Esophagus squamous epithelium (tissue), 5 donors: ENCODE results near the gene DOCK2. TPM values are rescaled to one million over a fixed set of nuclear protein-coding genes. Genes with fewer than 3 reads are reported as not detected.

Source experiments
- DNase-seq: peaks from one replicate; lab custom pipeline; 2025; lab: John Stamatoyannopoulos, UW
- H3K27ac ChIP-seq, 4 donors: fragments of 200-600 bp; sonication (generic); one replicate each; pipeline ENCODE4 v1.5.1; 2016 to 2019; ENCODE audit warnings: mild to moderate bottlenecking in 1 of 4
- H3K27me3 ChIP-seq, 4 donors: fragments of 200-600 bp; sonication (generic); 1 replicate in 3 of 4; 2 replicates in 1 of 4; pipeline versions ENCODE4 v1.5.1 to v1.6.0; 2017 to 2021; ENCODE audit warnings: antibody characterized with exemption in 1 of 4
- H3K36me3 ChIP-seq, 3 donors: fragments of 200-600 bp; sonication (generic); one replicate each; pipeline ENCODE4 v1.5.1; 2016 to 2019
- H3K4me1 ChIP-seq, 3 donors: fragments of 200-600 bp; sonication (generic); one replicate each; pipeline ENCODE4 v1.5.1; 2017 to 2019
- H3K4me3 ChIP-seq, 4 donors: fragments of 200-600 bp; sonication (generic); 1 replicate in 3 of 4; 2 replicates in 1 of 4; pipeline ENCODE4 v1.5.1; 2016 to 2019; ENCODE audit warnings: mild to moderate bottlenecking in 2 of 4, moderate library complexity in 1 of 4
- H3K9me3 ChIP-seq, 3 donors: fragments of 200-600 bp; sonication (generic); one replicate each; pipeline ENCODE4 v1.5.1; 2016 to 2019
- POLR2A ChIP-seq, 4 donors: fragments of 450-650 bp; IDR thresholded peaks; one replicate each; pipeline ENCODE4 v1.6.1; 2017; ENCODE audit warnings: antibody characterized with exemption in 4 of 4, mild to moderate bottlenecking in 4 of 4, moderate library complexity in 3 of 4
- WGBS, 2 donors: methylation state at CpG; one replicate each; pipeline ENCODE4 v1.1.5; 2018; 5-methylcytosine and 5-hydroxymethylcytosine counted together
- intact Hi-C: fragments of 100-400 bp; cut with DNase I; formaldehyde crosslinking; loops from one replicate; pipeline ENCODE4 v1.15.0; 2022
- total RNA-seq, 4 donors: library from RNA; depleted of rRNA; stranded (reverse); fragments of >200 nt; gene quantifications; one replicate each; pipeline ENCODE4 v1.1.0, GENCODE V29; 2016
- TF ChIP-seq, protein P1 (sequence below), 6 experiments: fragments of 450-650 bp in 4 of 6; fragments of 200-600 bp in 2 of 6; sonication (generic) in 2 of 6; IDR thresholded peaks; one replicate each; pipeline ENCODE4 v1.5.1; 2016 to 2019; ENCODE audit warnings: antibody characterized with exemption in 6 of 6, mild to moderate bottlenecking in 4 of 6, moderate library complexity in 4 of 6
- donor health status: DM: yes; HTN: yes; CAD: no.

DOCK2 gene
- total RNA-seq, 4 donors from 2014 or later, result 4.1 to 14.5 (median 10.0) TPM

DNA sequence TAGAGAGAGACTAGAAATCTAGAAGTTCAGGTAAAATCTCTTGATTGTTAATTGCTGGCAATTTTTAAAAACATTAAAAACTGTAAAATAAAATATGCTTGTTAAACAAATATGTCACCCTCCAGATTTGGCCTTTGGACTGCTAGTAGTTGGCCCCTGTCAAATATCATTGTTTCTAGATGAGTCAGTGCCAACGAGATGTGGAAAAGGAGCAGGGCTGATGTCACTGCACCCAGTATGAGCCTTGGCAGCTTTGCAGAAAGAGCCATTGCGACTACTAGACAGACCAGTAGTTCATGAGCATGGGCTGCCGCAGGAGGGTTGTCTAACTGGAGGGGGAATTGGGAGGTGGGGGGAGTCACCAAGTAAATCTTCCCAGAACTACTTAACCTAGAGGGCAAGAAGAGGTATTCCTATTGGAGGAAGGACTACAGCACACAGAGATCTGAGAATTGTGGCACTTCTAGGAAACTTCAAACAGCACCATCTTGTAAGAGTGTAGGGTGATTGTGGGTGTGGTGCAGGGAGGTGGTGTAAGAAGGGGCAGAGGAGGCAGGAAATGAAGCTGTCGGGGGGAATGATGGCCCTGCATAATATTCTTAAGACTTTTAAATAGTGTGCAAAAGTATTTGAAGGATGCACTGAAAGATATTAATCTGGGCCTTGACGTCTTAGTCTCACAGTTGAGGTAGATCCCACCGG is 7.1 kb upstream of the DOCK2 start:
- Histone ChIP-seq H3K9me3 (no peaks in the 10 kb centered on the region), H3K27ac (no peak overlapping the region), H3K4me3 (no peak overlapping the region), H3K4me1 (no peaks in the 10 kb centered on the region), H3K36me3 (no peaks in the 10 kb centered on the region), H3K27me3 (no peaks in the 10 kb centered on the region)
- intact Hi-C loops, result no loop called here
- WGBS, 2 donors, result 66 to 73% methylated on average over 6 of the region's 6 CpGs
- no peak for DNase-seq
- TF ChIP-seq, protein P1, sequence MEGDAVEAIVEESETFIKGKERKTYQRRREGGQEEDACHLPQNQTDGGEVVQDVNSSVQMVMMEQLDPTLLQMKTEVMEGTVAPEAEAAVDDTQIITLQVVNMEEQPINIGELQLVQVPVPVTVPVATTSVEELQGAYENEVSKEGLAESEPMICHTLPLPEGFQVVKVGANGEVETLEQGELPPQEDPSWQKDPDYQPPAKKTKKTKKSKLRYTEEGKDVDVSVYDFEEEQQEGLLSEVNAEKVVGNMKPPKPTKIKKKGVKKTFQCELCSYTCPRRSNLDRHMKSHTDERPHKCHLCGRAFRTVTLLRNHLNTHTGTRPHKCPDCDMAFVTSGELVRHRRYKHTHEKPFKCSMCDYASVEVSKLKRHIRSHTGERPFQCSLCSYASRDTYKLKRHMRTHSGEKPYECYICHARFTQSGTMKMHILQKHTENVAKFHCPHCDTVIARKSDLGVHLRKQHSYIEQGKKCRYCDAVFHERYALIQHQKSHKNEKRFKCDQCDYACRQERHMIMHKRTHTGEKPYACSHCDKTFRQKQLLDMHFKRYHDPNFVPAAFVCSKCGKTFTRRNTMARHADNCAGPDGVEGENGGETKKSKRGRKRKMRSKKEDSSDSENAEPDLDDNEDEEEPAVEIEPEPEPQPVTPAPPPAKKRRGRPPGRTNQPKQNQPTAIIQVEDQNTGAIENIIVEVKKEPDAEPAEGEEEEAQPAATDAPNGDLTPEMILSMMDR (IDR thresholded peaks at IDR 0.05), result no peak
- TF ChIP-seq POLR2A (IDR thresholded peaks at IDR 0.05), result no peak

DNA sequence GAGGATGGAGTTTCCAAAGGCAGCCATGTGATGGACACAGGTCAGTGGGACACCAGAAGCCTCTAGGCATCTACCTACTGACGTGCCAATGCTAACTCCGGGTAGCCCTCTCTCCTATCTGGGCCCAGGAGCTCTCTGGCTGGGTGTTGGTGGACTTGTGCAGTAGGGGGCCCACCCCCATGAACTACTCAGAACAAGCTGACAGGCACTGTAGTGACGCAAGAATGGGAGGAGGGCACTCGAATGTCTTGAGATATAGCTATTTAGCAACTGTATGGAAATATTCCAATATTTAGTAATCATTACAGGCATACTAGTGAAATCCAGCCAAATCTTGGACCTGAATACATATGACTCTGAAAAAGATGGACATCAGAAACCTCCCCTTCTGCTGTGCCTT is 5.7 kb upstream of the DOCK2 start:
- H3K27ac ChIP-seq, result no peak overlapping the region
- H3K27me3 ChIP-seq, result peaks cover 0 to 5% (median 2%) of the 10 kb centered on the region in 4 donors
- H3K36me3 ChIP-seq, result no peaks in the 10 kb centered on the region
- WGBS, 2 donors, result 62 to 66% methylated on average over 4 of the region's 4 CpGs
- H3K4me1 ChIP-seq, result no peaks in the 10 kb centered on the region
- no peak for DNase-seq
- TF ChIP-seq POLR2A (IDR thresholded peaks at IDR 0.05), result no peak
- TF ChIP-seq, protein P1 (IDR thresholded peaks at IDR 0.05), result no peak
- H3K4me3 ChIP-seq, result no peak overlapping the region
- intact Hi-C loops, result no loop called here
- H3K9me3 ChIP-seq, result no peaks in the 10 kb centered on the region

DNA sequence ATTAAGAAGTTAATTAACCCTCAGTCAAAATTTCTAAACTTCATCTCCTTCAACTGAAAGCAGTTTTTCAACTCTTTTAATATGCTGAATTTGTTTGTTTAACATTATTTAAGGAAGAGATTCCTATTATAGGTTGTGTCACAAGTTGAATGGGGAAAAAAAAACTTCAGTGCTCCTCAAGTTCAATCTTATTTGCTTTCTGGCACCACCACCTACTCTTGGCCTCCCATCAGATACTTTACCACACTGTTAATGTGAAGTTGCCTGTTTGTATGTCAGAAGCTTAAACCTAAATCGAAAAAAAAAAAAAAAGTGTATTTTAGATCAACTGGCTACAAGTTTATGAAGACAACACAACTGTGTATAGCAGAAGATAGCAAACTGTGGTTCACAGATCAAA is 4.1 kb upstream of the DOCK2 start:
- H3K36me3 ChIP-seq, result no peaks in the 10 kb centered on the region
- H3K4me3 ChIP-seq, result no peak overlapping the region
- H3K4me1 ChIP-seq, result peaks cover 0 to 9% (median 0%) of the 10 kb centered on the region in 3 donors
- TF ChIP-seq, protein P1 (IDR thresholded peaks at IDR 0.05), result no peak
- no peak for TF ChIP-seq POLR2A (IDR thresholded peaks at IDR 0.05)
- intact Hi-C loops, result no loop called here
- WGBS, 2 donors, result 50 to 71% methylated on average over 1 of the region's 1 CpG
- H3K9me3 ChIP-seq, result no peaks in the 10 kb centered on the region
- DNase-seq, result no peak
- H3K27me3 ChIP-seq, result peaks cover 0 to 21% (median 2%) of the 10 kb centered on the region in 4 donors
- H3K27ac ChIP-seq, result no peak overlapping the region

DNA sequence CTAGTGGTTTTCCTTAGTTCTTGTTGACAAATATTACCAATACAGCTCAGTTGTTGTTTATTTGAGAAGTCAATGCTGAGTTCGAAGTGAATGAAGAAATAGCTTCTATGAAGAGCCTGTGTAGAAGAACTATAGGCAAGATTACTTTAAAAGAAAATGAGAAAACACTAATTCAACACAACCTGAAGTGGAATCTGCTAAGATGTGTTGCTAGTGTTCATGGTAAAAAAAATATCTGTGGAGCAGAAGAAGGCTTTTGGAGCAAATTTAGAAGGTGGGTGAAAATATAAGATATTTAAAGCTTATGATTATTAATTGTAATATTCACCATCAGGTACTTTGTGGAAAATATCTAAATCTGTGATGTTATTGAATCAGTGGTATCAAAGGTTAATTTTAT is 2.5 kb upstream of the DOCK2 start:
- Histone ChIP-seq H3K4me1 (peaks cover 0 to 9% (median 0%) of the 10 kb centered on the region in 3 donors), H3K4me3 (no peak overlapping the region), H3K9me3 (peaks cover 0 to 6% (median under 1%) of the 10 kb centered on the region in 3 donors), H3K36me3 (no peaks in the 10 kb centered on the region), H3K27me3 (peaks cover 0 to 36% (median 2%) of the 10 kb centered on the region in 4 donors), H3K27ac (no peak overlapping the region)
- 75 to 79% methylated on average over 1 of the region's 1 CpG for WGBS, 2 donors
- intact Hi-C loops, result no loop called here
- DNase-seq, result no peak
- TF ChIP-seq, protein P1 (IDR thresholded peaks at IDR 0.05), result no peak
- no peak for TF ChIP-seq POLR2A (IDR thresholded peaks at IDR 0.05)

DNA sequence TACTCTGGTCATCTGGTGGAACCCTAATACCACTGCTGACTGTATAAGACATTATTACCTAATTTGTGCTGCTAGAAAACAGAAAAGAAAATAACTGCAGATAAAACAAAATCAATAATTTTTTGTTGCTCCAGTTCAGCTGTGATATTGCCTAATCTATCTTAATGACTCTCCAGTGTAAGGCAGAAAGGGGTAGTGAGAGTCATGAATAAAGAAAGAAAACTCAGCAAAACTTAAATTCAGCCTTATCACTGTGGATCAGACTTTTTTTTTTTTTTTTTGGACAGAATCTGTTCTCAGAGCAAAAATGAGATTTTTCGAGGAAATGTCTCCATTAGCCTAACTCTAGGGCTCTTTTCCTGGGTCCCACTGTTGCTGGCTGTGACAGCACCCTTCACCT is 1.1 kb upstream of the DOCK2 start:
- DNase-seq, result no peak
- Histone ChIP-seq H3K27ac (no peak overlapping the region), H3K27me3 (peaks cover 0 to 42% (median 2%) of the 10 kb centered on the region in 4 donors), H3K4me1 (peaks cover 0 to 9% (median 0%) of the 10 kb centered on the region in 3 donors), H3K9me3 (peaks cover 0 to 10% (median 5%) of the 10 kb centered on the region in 3 donors), H3K36me3 (no peaks in the 10 kb centered on the region), H3K4me3 (no peak overlapping the region)
- 65 to 67% methylated on average over 1 of the region's 1 CpG for WGBS, 2 donors
- intact Hi-C loops, result no loop called here
- no peak for TF ChIP-seq POLR2A (IDR thresholded peaks at IDR 0.05)
- TF ChIP-seq, protein P1 (IDR thresholded peaks at IDR 0.05), result no peak
